Common myeloid progenitor, CD34-positive (primary cell): ENCODE results near the gene MFAP3L.

Experiments
- CTCF ChIA-PET: fragments of 350-600 bp; sonication (Branson Sonifier 250); formaldehyde crosslinking; loops from one replicate; lab custom pipeline; 2021; ENCODE audit warnings: antibody characterized with exemption; lab: Charles Lee
- POLR2A ChIA-PET: fragments of 350-600 bp; sonication (Branson Sonifier 250); formaldehyde crosslinking; loops from one replicate; lab custom pipeline; 2021; ENCODE audit warnings: antibody characterized with exemption; lab: Charles Lee
- DNase-seq, 3 donors: peaks; one replicate each; pipeline versions ENCODE4 v3.0.0 to v3.0.0-alpha.2; 2013
- H3K27ac ChIP-seq, 2 experiments: 1 replicate in 1 of 2; 2 replicates in 1 of 2; pipeline ENCODE4 v1.7.0; 2013; ENCODE audit warnings: inconsistent platforms in 2 of 2, low read length in 2 of 2, mild to moderate bottlenecking in 2 of 2, low read depth in 1 of 2, moderate library complexity in 1 of 2; ENCODE audit not compliant: severe bottlenecking in 2 of 2, insufficient read depth in 1 of 2, poor library complexity in 1 of 2
- H3K27me3 ChIP-seq, 5 experiments: replicated peaks in 2 of 5; 1 replicate in 3 of 5; 2 replicates in 2 of 5; pipeline versions ENCODE4 v1.6.1 to v1.7.0; 2013; ENCODE audit warnings: low read length in 4 of 5, mild to moderate bottlenecking in 2 of 5, moderate library complexity in 2 of 5, inconsistent platforms in 1 of 5; ENCODE audit not compliant: insufficient read depth in 5 of 5, control insufficient read depth in 4 of 5
- H3K36me3 ChIP-seq, 4 experiments: 1 replicate in 2 of 4; 2 replicates in 2 of 4; pipeline versions ENCODE4 v1.6.1 to v1.7.0; 2013; ENCODE audit warnings: low read length in 3 of 4, control low read depth in 1 of 4, mild to moderate bottlenecking in 1 of 4; ENCODE audit not compliant: control insufficient read depth in 4 of 4, insufficient read depth in 4 of 4
- H3K4me1 ChIP-seq, 4 experiments: 1 replicate in 3 of 4; 2 replicates in 1 of 4; pipeline versions ENCODE4 v1.6.1 to v1.7.1; 2013; ENCODE audit warnings: low read length in 3 of 4, mild to moderate bottlenecking in 3 of 4, control low read depth in 1 of 4, inconsistent platforms in 1 of 4, moderate library complexity in 1 of 4; ENCODE audit not compliant: control insufficient read depth in 4 of 4, insufficient read depth in 4 of 4; ENCODE audit errors: control extremely low read depth in 1 of 4
- H3K4me3 ChIP-seq, 7 experiments: 1 replicate in 4 of 7; 2 replicates in 3 of 7; pipeline versions ENCODE4 v1.5.1 to v1.7.0; 2013; ENCODE audit warnings: mild to moderate bottlenecking in 7 of 7, low read length in 6 of 7, moderate library complexity in 6 of 7, inconsistent platforms in 2 of 7, low read depth in 2 of 7, control low read depth in 1 of 7; ENCODE audit not compliant: insufficient read depth in 4 of 7, control insufficient read depth in 1 of 7; ENCODE audit errors: extremely low read depth in 1 of 7
- H3K9me3 ChIP-seq, 5 experiments: 1 replicate in 4 of 5; 2 replicates in 1 of 5; pipeline versions ENCODE4 v1.6.1 to v1.7.1; 2013; ENCODE audit warnings: low read length in 4 of 5, mild to moderate bottlenecking in 2 of 5, inconsistent platforms in 1 of 5, low read depth in 1 of 5, moderate library complexity in 1 of 5; ENCODE audit not compliant: control insufficient read depth in 4 of 5, insufficient read depth in 2 of 5; ENCODE audit errors: control extremely low read depth in 1 of 5
- WGBS: methylation state at CpG from one replicate; pipeline ENCODE4 v1.1.5; 2013; ENCODE audit not compliant: insufficient coverage; 5-methylcytosine and 5-hydroxymethylcytosine counted together

MFAP3L gene

GRCh38 chr4:170011921-170012628 is 14.1 kb downstream of the MFAP3L start:
- 0% methylated on average over 5 of the region's 7 CpGs for WGBS
- no peaks in the 10 kb centered on the region for H3K36me3 ChIP-seq
- H3K9me3 ChIP-seq, result no peaks in the 10 kb centered on the region
- POLR2A ChIA-PET, result no interaction called here
- no peak overlapping the region for H3K4me3 ChIP-seq
- CTCF ChIA-PET, result interaction anchor here (0.6 to 2.1 kb wide), 4 partner anchors 10 to 1664 kb away, joined by 3 to 10 read pairs (median 8); no protein-coding TSS in a partner anchor
- peak in 2 of 3 donors; percentile 72 to 83 for DNase-seq
- H3K4me1 ChIP-seq, result peaks cover 18 to 57% (median 39%) of the 10 kb centered on the region in 4 experiments
- H3K27me3 ChIP-seq, result no peaks in the 10 kb centered on the region
- peak overlapping the region in 1 of 2 experiments; percentile 36 for H3K27ac ChIP-seq

DNA sequence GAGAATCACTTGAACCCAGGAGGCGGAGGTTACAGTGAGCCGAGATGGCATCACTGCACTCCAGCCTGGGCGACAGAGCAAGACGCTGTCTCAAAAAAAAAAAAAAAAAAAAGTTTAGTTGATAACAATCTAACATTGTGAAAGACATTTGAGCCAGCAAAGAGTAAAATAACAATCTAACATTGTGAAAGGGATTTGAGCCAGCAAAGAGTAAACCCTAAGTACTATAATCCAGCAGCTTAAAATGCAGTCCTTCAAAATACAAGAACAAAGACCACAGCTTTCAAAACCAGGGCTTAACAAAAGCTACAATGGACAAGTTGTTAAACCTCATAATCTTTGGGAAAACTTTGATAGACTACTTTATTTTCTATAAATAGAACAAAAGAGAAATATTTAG is 16.9 kb downstream of the MFAP3L start:
- Histone ChIP-seq H3K4me1 (peaks cover 22 to 69% (median 43%) of the 10 kb centered on the region in 4 experiments), H3K27me3 (no peaks in the 10 kb centered on the region), H3K4me3 (no peak overlapping the region), H3K27ac (no peak overlapping the region), H3K36me3 (no peaks in the 10 kb centered on the region), H3K9me3 (no peaks in the 10 kb centered on the region)
- ChIA-PET POLR2A (no interaction called here), CTCF (interaction anchor here (0.7 to 2.2 kb wide), 3 partner anchors 9 to 199 kb away, joined by 3 to 9 read pairs (median 3); no protein-coding TSS in a partner anchor)
- peak in 1 of 3 donors; percentile 15 for DNase-seq
- WGBS, result no CpG with 5 or more reads among the region's 4 CpGs

DNA sequence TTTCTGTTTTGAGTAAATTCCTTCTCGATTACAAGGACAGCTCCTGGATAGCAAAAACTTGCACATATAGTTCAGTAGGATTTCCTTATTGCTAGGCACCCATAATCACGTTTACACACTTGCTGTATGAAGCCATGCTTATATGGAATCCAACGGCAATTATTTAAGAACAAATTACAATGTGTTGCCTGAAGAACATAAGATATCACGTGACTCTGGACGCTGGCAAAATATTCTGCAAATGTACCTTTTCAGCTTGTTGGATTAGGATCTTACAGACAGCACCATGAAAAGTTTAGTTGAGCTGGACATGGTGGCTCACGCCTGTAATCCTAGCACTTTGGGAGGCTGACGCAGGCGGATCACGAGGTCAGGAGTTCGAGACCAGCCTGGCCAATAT is 17.4 kb downstream of the MFAP3L start:
- POLR2A ChIA-PET, result interaction anchor here (0.6 kb wide), 1 partner anchor 28 kb away, joined by 3 read pairs; no protein-coding TSS in a partner anchor
- no peak for DNase-seq
- H3K27me3 ChIP-seq, result no peaks in the 10 kb centered on the region
- no peak overlapping the region for H3K27ac ChIP-seq
- 85% methylated on average over 9 of the region's 10 CpGs for WGBS
- H3K4me3 ChIP-seq, result peak overlapping the region in 2 of 7 experiments; percentile 47 to 72
- CTCF ChIA-PET, result interaction anchor here (0.6 to 2.2 kb wide), 4 partner anchors 10 to 198 kb away, joined by 3 to 9 read pairs (median 3); no protein-coding TSS in a partner anchor
- H3K36me3 ChIP-seq, result no peaks in the 10 kb centered on the region
- H3K4me1 ChIP-seq, result peaks cover 22 to 67% (median 43%) of the 10 kb centered on the region in 4 experiments
- H3K9me3 ChIP-seq, result no peaks in the 10 kb centered on the region

- WGBS, result no CpG with 5 or more reads among the region's 3 CpGs
- peak; percentile 40 to 83 (median 81) for DNase-seq
- H3K4me1 ChIP-seq, result peaks cover 22 to 67% (median 43%) of the 10 kb centered on the region in 4 experiments
These were observed 17.8 kb downstream of the MFAP3L start for GRCh38 chr4:170008371-170008770.

GRCh38 chr4:170007113-170007512 is 19.1 kb downstream of the MFAP3L start:
- CTCF ChIA-PET, result interaction anchor here (0.7 to 1.3 kb wide), 8 partner anchors 8 to 253 kb away, joined by 3 to 4 read pairs (median 3); partner anchors contain the start of gene MFAP3L
- peak; percentile 81 to 92 (median 88) for DNase-seq
- 5% methylated on average over 3 of the region's 4 CpGs for WGBS

More at GRCh38 chr4:170008371-170008770, 17.8 kb downstream of the MFAP3L start:
- no peak overlapping the region for H3K27ac ChIP-seq
- H3K36me3 ChIP-seq, result no peaks in the 10 kb centered on the region
- peak overlapping the region in 5 of 7 experiments; percentile 24 to 72 (median 35) for H3K4me3 ChIP-seq
- ChIA-PET POLR2A (interaction anchor here (0.6 kb wide), 1 partner anchor 27 kb away, joined by 3 read pairs; no protein-coding TSS in a partner anchor), CTCF (interaction anchor here (0.6 to 2.2 kb wide), 3 partner anchors 10 to 198 kb away, joined by 3 to 9 read pairs (median 3); no protein-coding TSS in a partner anchor)
- H3K27me3 ChIP-seq, result no peaks in the 10 kb centered on the region
- H3K9me3 ChIP-seq, result no peaks in the 10 kb centered on the region

DNA sequence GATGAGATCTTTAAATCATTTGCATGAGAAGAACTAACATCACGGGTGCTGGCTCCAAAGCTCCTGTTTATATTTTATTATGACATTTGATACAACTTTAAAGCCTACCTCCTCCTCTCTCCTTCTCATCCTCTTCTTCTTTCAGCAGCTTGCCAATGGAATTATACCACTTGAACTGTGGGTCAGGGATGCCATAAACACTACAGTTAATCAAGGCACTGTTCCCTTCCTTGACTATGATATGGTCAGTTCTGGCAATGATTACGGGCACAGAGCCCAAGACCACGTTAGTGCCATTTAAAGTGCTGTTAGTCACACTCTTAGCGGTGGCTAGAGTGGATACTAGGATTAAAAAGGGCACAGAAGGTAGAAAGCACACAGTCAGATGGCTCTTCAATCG is 20.7 kb downstream of the MFAP3L start:
- DNase-seq, result no peak
- Histone ChIP-seq H3K9me3 (no peaks in the 10 kb centered on the region), H3K36me3 (no peaks in the 10 kb centered on the region), H3K4me1 (peaks cover 24 to 60% (median 38%) of the 10 kb centered on the region in 4 experiments), H3K27ac (no peak overlapping the region), H3K4me3 (no peak overlapping the region), H3K27me3 (no peaks in the 10 kb centered on the region)
- ChIA-PET CTCF (no interaction called here), POLR2A (no interaction called here)
- WGBS, result 98% methylated on average over 4 of the region's 5 CpGs

More at GRCh38 chr4:170007113-170007512, 19.1 kb downstream of the MFAP3L start:
- H3K9me3 ChIP-seq, result no peaks in the 10 kb centered on the region
- peak overlapping the region in 5 of 7 experiments; percentile 15 to 60 (median 47) for H3K4me3 ChIP-seq
- H3K27ac ChIP-seq, result peak overlapping the region in 1 of 2 experiments; percentile 56
- no peaks in the 10 kb centered on the region for H3K27me3 ChIP-seq
- H3K36me3 ChIP-seq, result no peaks in the 10 kb centered on the region
- peaks cover 22 to 60% (median 37%) of the 10 kb centered on the region in 4 experiments for H3K4me1 ChIP-seq
- POLR2A ChIA-PET, result interaction anchor here (0.6 to 0.9 kb wide), 2 partner anchors 9 to 1174 kb away, joined by 3 read pairs; no protein-coding TSS in a partner anchor
